GM10266 (cell line): ENCODE results near the gene KLLN.
"Not testable (repeated sequence)": the region's sequence is repeated elsewhere in the genome, so short reads cannot be mapped to it uniquely, and the experiment has no call there.

Experiments used
- DNase-seq: peaks from one replicate; pipeline ENCODE4 v3.0.0; 2012; ENCODE audit errors: extremely low spot score
- TF ChIP-seq, protein P1 (sequence below): IDR thresholded peaks from 2 replicates; pipeline ENCODE4 v1.5.1; 2012; ENCODE audit warnings: mild to moderate bottlenecking, low read depth; ENCODE audit not compliant: control insufficient read depth, insufficient read depth; ENCODE audit errors: missing control alignments

Gene KLLN, protein sequence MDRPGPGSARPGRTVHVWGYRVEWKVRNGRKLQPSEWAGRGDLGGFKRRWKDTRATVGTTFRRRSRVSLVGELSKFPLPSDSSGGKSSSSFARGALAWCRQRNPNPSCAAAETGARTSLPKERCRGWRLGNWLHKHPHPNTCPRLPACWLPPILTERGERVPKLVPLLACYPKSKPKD

GRCh38 chr10:87863053-87863943 is at the start of gene KLLN, which contains the start of gene PTEN:
Gene KLLN, minus strand, starts transcription at chr10:87863533. Its CDS starts 1,046 bp downstream, at chr10:87862487.
Gene PTEN, plus strand, starts transcription at chr10:87863625. Its CDS starts 845 bp downstream, at chr10:87864470.
- TF ChIP-seq, protein P1, sequence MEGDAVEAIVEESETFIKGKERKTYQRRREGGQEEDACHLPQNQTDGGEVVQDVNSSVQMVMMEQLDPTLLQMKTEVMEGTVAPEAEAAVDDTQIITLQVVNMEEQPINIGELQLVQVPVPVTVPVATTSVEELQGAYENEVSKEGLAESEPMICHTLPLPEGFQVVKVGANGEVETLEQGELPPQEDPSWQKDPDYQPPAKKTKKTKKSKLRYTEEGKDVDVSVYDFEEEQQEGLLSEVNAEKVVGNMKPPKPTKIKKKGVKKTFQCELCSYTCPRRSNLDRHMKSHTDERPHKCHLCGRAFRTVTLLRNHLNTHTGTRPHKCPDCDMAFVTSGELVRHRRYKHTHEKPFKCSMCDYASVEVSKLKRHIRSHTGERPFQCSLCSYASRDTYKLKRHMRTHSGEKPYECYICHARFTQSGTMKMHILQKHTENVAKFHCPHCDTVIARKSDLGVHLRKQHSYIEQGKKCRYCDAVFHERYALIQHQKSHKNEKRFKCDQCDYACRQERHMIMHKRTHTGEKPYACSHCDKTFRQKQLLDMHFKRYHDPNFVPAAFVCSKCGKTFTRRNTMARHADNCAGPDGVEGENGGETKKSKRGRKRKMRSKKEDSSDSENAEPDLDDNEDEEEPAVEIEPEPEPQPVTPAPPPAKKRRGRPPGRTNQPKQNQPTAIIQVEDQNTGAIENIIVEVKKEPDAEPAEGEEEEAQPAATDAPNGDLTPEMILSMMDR, result no peak
- peak; percentile 90 for DNase-seq

- not testable (repeated sequence) for DNase-seq
These were observed 40.1 kb upstream of the KLLN start for GRCh38 chr10:87903396-87903795.

DNA sequence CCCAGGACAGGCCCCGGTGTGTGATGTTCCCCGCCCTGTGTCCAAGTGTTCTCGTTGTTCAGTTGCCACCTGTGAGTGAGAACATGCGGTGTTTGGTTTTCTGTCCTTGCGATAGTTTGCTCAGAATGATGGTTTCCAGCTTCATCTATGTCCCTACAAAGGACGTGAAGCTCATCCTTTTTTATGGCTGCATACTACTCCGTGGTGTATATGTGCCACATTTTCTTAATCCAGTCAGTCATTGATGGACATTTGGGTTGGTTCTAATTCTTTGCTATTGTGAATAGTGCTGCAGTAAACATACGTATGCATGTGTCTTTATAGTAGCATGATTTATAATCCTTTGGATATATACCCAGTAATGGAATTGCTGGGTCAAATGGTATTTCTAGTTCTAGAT is 34.6 kb upstream of the KLLN start:
- DNase-seq, result not testable (repeated sequence)

DNA sequence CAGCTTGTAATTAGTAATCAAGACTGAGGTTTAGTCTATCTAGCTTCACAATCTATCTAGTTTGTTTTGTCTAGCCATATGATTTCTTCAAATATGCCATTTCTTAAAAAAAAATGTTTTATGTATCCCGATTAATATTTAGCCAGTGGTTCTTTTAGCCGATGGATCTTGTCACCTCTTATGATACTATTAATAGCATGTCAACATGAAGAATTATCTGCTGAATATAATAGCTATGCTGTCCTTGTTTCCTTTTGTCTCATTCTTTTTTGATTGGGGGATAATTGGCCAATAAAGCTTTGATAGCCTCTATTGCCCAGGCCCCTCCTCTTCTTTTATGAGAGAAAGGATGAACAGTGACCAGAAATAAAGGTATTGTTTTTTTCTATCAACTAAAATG is 32.9 kb upstream of the KLLN start:
- no peak for DNase-seq
- TF ChIP-seq, protein P1, result no peak

GRCh38 chr10:87895430-87895829 is 32.1 kb upstream of the KLLN start:
- TF ChIP-seq, protein P1, result no peak

DNA sequence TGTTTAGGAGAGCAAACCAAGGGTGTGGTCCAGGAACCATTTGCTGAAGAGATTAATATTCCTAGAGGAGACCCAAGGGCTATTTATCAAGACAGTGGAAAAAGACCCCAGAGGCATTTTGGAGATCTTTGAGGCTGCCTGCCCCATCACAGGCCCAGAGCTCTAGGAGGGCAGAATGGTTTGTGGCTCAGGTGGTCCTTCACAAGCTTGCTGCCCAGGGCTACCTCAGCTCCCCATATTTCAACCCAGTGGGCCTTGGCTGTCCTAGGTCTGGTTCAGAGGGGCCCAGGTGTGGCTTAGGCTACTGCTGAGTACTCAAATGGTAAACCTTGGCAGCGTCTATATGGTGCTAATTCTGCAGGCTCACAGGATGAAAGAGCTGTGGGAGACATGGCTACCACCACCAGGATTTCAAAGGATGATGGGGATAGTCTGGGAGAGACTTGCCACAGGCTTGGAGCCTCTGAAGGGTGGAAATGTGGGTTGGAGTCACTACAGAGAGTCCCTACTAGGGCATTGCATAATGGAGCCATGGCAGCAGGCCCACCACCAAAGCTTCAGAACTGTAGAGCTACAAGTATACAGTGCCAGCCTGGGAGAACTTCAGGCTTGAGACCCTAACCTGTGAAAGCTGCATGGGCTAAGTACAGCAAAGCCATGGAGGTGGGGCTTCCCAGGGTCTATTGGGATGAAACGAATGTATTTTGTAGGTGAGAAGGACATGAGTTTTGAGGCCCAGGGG is 24.4 kb upstream of the KLLN start:
- TF ChIP-seq, protein P1, result no peak

More at GRCh38 chr10:87895430-87895829, 32.1 kb upstream of the KLLN start:
- no peak for DNase-seq

GRCh38 chr10:87887146-87887545 is 23.8 kb upstream of the KLLN start:
- DNase-seq, result no peak
- TF ChIP-seq, protein P1, result no peak

More for the DNA sequence above, 24.4 kb upstream of the KLLN start:
- DNase-seq, result no peak

DNA sequence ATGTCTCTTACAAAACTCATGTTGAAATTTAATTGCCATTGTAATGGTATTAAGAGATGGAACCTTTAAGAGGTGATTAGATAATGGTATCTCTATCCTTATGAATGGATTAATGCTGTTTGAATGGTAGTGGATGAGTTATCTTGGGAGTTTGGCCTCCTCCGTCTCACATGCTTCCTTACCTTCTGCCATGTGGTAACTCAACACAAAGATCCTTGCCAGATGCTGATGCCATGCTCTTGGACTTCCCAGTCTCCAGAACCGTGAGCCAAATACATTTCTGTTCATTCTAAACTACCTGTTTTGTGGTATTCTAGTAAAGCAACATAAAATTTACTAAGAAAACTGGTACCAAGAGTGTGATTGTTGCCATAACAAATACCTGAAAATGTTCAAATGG is 23.3 kb upstream of the KLLN start:
- DNase-seq, result no peak

More for the DNA sequence above, 23.3 kb upstream of the KLLN start:
- TF ChIP-seq, protein P1, result no peak
